Myocyte (in vitro differentiated cells): ENCODE data around the gene GHITM. TPM values are rescaled to one million over a fixed set of nuclear protein-coding genes. Genes with fewer than 3 reads are reported as not detected.

ENCODE experiments used
- DNase-seq: peaks from one replicate; pipeline ENCODE4 v3.0.0-alpha.2; 2012; ENCODE audit warnings: low read depth
- total RNA-seq: library from RNA; depleted of rRNA; stranded (reverse); fragments of >200 nt; gene quantifications from 2 replicates; pipeline ENCODE4 v1.2.3, GENCODE V29; 2014

The GHITM gene
- total RNA-seq, 1 donor from 2014 or later, result 232 TPM

DNA sequence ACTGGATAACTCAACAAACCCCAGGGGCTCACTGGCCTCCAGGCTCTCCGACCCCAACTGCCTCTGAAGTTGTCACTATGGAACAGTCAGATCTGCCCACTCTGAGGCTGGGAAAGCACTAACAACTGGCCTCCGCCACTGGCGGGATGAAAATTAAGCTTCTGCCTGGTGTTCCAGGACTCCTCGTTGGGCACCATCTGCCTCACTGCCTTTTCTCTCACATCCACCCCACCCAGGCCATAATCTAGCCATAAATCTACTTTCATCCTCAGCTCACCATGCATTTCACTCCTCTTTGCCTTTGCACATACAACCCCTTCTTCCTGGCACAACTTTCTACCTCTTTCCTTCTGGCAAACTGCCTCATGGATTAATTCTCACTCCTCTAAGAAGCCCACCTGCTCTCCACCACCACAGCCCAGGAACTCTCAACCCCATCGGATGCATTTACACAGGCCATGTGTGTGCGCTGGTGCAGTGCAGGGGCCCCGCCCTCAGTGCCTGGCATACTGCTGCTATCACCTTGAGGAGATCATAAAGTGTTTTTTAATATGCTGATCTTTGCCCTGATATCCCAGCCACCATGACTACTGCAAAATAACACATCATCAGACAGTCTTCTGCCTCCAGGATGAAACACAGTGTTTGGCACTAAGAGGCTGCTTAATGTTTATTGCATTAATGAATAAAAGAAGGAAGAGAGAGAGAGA, 59.1 kb downstream of the GHITM start:
- no peak for DNase-seq

DNA sequence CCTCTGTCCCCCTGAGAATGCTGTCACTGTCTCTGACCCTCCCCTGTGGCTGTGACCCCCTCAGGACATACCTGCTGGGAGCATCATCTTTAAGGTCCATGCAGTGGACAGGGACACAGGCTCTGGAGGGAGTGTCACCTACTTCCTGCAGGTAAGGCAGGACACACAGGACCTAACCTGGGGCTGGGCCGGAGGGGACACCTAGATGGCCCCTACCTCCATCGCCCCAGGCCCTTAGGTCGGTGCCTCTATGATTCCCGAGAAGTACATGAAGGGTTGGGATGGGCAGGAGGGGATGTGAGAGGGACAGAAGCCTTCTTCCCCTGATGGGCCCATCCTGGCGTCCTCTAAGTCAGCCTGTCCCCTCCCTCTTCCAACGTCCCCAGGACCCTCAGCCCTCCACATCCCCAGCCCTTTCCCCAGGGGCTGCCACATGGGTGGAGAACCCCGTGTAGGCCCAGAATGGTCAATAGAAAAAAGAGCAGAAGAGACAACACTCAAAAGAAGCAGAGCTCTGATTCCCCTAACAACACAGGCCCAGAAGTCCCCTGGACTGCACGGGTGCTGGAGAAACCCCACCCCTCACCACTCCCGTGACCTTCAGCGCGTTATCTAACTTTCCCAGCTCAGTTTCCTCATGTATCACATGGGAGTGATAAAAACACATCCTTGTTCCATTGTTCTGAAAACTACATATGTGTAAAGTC, 61.4 kb downstream of the GHITM start:
- DNase-seq, result no peak

DNA sequence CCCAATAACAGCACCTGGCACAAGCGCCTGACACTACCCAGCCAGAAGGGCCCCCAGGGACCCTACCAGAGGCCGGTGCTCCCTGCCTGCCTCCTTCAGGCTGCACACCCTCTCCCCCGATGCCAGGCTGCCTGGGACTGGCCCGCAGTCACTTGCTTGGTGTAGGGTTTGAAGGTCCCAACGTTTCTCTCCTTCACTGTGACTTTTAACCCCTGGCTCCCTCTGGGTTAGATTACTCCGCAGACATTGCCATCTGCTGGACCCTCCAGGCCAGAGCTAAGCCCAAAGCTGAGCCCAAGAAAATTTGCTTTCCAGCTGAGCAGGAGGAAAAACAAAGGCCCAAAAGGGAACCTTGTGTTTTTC, 61.9 kb downstream of the GHITM start:
- no peak for DNase-seq

DNA sequence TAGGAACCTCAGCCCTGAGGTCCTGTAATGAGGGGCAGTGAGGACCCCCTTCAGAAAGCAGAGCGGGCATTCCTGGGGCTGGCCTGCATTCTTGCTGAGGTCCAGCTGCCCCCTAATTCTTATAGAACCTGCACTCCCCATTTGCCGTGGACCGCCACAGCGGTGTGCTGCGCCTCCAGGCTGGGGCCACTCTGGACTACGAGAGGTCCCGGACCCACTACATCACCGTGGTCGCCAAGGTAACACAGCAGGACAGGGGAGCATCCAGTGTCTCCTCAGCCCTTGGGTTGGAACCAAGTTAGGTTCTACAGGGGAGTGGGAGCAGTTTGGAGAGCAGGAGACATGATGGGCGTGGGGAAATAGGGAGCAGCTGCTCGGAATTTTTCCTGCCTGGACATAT, 62.4 kb downstream of the GHITM start:
- no peak for DNase-seq

DNA sequence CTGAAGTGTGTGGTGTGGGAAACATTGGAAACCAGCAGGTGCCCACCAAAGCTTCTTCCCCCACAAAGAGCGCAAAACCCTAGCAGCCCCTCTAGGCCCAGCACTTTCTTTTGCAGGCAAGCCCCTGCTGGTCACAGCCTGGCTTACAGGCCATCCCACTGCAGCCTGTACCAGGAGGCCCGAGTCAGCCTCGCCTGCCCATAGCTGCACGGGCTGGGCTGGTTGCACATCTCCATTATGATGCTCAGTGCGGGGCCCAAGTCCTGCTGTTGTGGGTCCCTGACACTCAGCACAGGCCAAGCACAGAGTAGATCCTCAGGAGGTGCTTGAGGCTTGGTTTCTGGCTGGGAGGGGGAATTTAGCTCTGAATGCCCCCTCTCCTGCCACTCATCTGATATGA, 63.0 kb downstream of the GHITM start:
- no peak for DNase-seq

Other genes starting within 250 kb of the GHITM start
- not detected in 2 replicates for gene GPR15LG, start 34.3 kb downstream of the GHITM start, total RNA-seq
- 0.05 and 0.86 TPM in 2 replicates for gene CDHR1, start 55.0 kb downstream of the GHITM start, total RNA-seq
- not detected in 2 replicates for gene LRIT2, start 86.0 kb downstream of the GHITM start, total RNA-seq
- 0.11 TPM in 1 of 2 replicates, not detected in the other for gene LRIT1, start 102.0 kb downstream of the GHITM start, total RNA-seq
- gene RGR, start 105.5 kb downstream of the GHITM start, total RNA-seq, result 2.3 and 8.2 TPM in 2 replicates
- gene CCSER2, start 189.1 kb downstream of the GHITM start, total RNA-seq, result 49.2 and 52.9 TPM in 2 replicates